ES-I3 (cell line): ENCODE results near the gene LAMB4.

Source experiments
- H3K36me3 ChIP-seq: 2 replicates; pipeline ENCODE4 v1.6.1; 2013; ENCODE audit warnings: mild to moderate bottlenecking, low read length, control low read depth, moderate library complexity; ENCODE audit not compliant: insufficient read depth
- H3K4me1 ChIP-seq: 2 replicates; pipeline ENCODE4 v1.6.1; 2013; ENCODE audit warnings: mild to moderate bottlenecking, control low read depth, low read length; ENCODE audit not compliant: insufficient read depth
- H3K9ac ChIP-seq: 2 replicates; pipeline ENCODE4 v1.6.1; 2013; ENCODE audit warnings: low read depth, mild to moderate bottlenecking, low read length, moderate library complexity
- H3K9me3 ChIP-seq: 2 replicates; pipeline ENCODE4 v1.6.1; 2013; ENCODE audit warnings: mild to moderate bottlenecking, low read length, moderate library complexity; ENCODE audit not compliant: control insufficient read depth, insufficient read depth

LAMB4 gene

GRCh38 chr7:107994421-107995030 is 135.6 kb downstream of the LAMB4 start:
- Histone ChIP-seq H3K36me3 (no peaks in the 10 kb centered on the region; the same call in 1 of the 2 replicates), H3K4me1 (peaks cover 12% of the 10 kb centered on the region), H3K9ac (no peak overlapping the region), H3K9me3 (no peaks in the 10 kb centered on the region)

- no peaks in the 10 kb centered on the region for H3K9me3 ChIP-seq
- peaks cover 12% of the 10 kb centered on the region for H3K4me1 ChIP-seq
- H3K9ac ChIP-seq: no peak overlapping the region
- no peaks in the 10 kb centered on the region; the same call in 1 of the 2 replicates for H3K36me3 ChIP-seq
Observed at GRCh38 chr7:107993891-107994291, 136.3 kb downstream of the LAMB4 start.

- no peak overlapping the region for H3K9ac ChIP-seq
- peaks cover 2% of the 10 kb centered on the region; the same call in 1 of the 2 replicates for H3K4me1 ChIP-seq
- no peaks in the 10 kb centered on the region for H3K9me3 ChIP-seq
- peaks cover 4% of the 10 kb centered on the region; the same call in 1 of the 2 replicates for H3K36me3 ChIP-seq
Observed at GRCh38 chr7:107989618-107990373, 140.4 kb downstream of the LAMB4 start.

GRCh38 chr7:107982918-107983389 is 147.2 kb downstream of the LAMB4 start:
- H3K9me3 ChIP-seq: no peaks in the 10 kb centered on the region
- no peaks in the 10 kb centered on the region for H3K4me1 ChIP-seq
- H3K9ac ChIP-seq: no peak overlapping the region
- peaks cover 10% of the 10 kb centered on the region for H3K36me3 ChIP-seq

GRCh38 chr7:107982042-107982840 is 147.9 kb downstream of the LAMB4 start:
- H3K36me3 ChIP-seq: peaks cover 10% of the 10 kb centered on the region
- no peak overlapping the region for H3K9ac ChIP-seq
- H3K4me1 ChIP-seq: no peaks in the 10 kb centered on the region
- no peaks in the 10 kb centered on the region for H3K9me3 ChIP-seq

GRCh38 chr7:107981466-107981865 is 148.7 kb downstream of the LAMB4 start:
- no peaks in the 10 kb centered on the region for H3K9me3 ChIP-seq
- H3K9ac ChIP-seq: no peak overlapping the region
- peaks cover 10% of the 10 kb centered on the region for H3K36me3 ChIP-seq
- no peaks in the 10 kb centered on the region for H3K4me1 ChIP-seq

- peaks cover 5% of the 10 kb centered on the region for H3K36me3 ChIP-seq
- 0 out of 2 replicates have a peak, but pooled peaks cover under 1% of the 10 kb centered on the region for H3K4me1 ChIP-seq
- H3K9me3 ChIP-seq: no peaks in the 10 kb centered on the region
- no peak overlapping the region for H3K9ac ChIP-seq
Observed at GRCh38 chr7:107980671-107981190, 149.4 kb downstream of the LAMB4 start.

GRCh38 chr7:107980171-107980570 is 150.0 kb downstream of the LAMB4 start:
- H3K36me3 ChIP-seq: peaks cover 5% of the 10 kb centered on the region
- no peaks in the 10 kb centered on the region for H3K9me3 ChIP-seq
- peaks cover 6% of the 10 kb centered on the region; the same call in 1 of the 2 replicates for H3K4me1 ChIP-seq
- H3K9ac ChIP-seq: no peak overlapping the region

GRCh38 chr7:107978815-107979408 is 151.2 kb downstream of the LAMB4 start:
- no peaks in the 10 kb centered on the region for H3K9me3 ChIP-seq
- peaks cover 5% of the 10 kb centered on the region; the same call in 1 of the 2 replicates for H3K36me3 ChIP-seq
- no peak overlapping the region for H3K9ac ChIP-seq
- H3K4me1 ChIP-seq: peaks cover 7% of the 10 kb centered on the region; the same call in 1 of the 2 replicates

GRCh38 chr7:107977048-107977447 is 153.1 kb downstream of the LAMB4 start:
- H3K36me3 ChIP-seq: no peaks in the 10 kb centered on the region; the same call in none of the 2 replicates
- peaks cover 7% of the 10 kb centered on the region; the same call in 1 of the 2 replicates for H3K4me1 ChIP-seq
- no peak overlapping the region for H3K9ac ChIP-seq
- no peaks in the 10 kb centered on the region for H3K9me3 ChIP-seq

- Histone ChIP-seq H3K36me3 (no peaks in the 10 kb centered on the region; the same call in none of the 2 replicates), H3K4me1 (peaks cover 7% of the 10 kb centered on the region; the same call in 1 of the 2 replicates), H3K9me3 (no peaks in the 10 kb centered on the region), H3K9ac (no peak overlapping the region)
Observed at GRCh38 chr7:107976620-107977019, 153.5 kb downstream of the LAMB4 start.

GRCh38 chr7:107975394-107976013 is 154.7 kb downstream of the LAMB4 start:
- Histone ChIP-seq H3K9ac (no peak overlapping the region), H3K9me3 (no peaks in the 10 kb centered on the region), H3K4me1 (peaks cover 7% of the 10 kb centered on the region; the same call in 1 of the 2 replicates), H3K36me3 (no peaks in the 10 kb centered on the region; the same call in none of the 2 replicates)

GRCh38 chr7:107973861-107974260 is 156.3 kb downstream of the LAMB4 start:
- H3K36me3 ChIP-seq: no peaks in the 10 kb centered on the region; the same call in none of the 2 replicates
- H3K9me3 ChIP-seq: no peaks in the 10 kb centered on the region
- peaks cover 7% of the 10 kb centered on the region; the same call in 1 of the 2 replicates for H3K4me1 ChIP-seq
- no peak overlapping the region for H3K9ac ChIP-seq
